Thyroid gland (tissue), 4 donors: ENCODE measurements around the gene ALOX5AP.

Source experiments
- POLR2A ChIP-seq, 2 donors: fragments of 450-650 bp; IDR thresholded peaks; one replicate each; pipeline ENCODE4 v1.6.1; 2017; ENCODE audit warnings: antibody characterized with exemption in 2 of 2, mild to moderate bottlenecking in 2 of 2, moderate library complexity in 1 of 2
- TF ChIP-seq, protein P1 (sequence below), 6 experiments: fragments of 200-600 bp in 3 of 6; fragments of 450-650 bp in 3 of 6; sonication (generic) in 3 of 6; IDR thresholded peaks; one replicate each; pipeline ENCODE4 v1.5.1; 2016 to 2019; ENCODE audit warnings: antibody characterized with exemption in 6 of 6, mild to moderate bottlenecking in 2 of 6, inconsistent platforms in 1 of 6, moderate library complexity in 1 of 6

DNA sequence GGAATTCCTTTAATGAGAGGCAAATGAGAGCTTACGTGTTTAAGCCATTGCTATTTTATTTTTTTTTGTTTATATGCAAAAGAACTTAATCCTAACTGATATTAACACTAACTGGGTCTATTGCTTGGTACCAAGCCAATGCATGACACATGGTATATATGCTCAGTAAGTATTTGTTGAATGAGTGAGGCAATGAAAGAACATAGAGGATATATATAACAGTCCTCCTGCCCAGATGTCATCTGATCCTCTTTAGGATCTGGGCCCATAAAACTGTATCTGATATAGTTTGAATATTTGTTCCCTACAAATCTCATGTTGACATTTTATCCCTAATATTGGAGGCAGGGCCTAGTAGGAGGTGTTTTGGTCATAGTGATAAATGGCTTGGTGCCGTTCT, 13.0 kb upstream of the ALOX5AP start:
- no peak for TF ChIP-seq POLR2A (IDR thresholded peaks at IDR 0.05)
- TF ChIP-seq, protein P1, sequence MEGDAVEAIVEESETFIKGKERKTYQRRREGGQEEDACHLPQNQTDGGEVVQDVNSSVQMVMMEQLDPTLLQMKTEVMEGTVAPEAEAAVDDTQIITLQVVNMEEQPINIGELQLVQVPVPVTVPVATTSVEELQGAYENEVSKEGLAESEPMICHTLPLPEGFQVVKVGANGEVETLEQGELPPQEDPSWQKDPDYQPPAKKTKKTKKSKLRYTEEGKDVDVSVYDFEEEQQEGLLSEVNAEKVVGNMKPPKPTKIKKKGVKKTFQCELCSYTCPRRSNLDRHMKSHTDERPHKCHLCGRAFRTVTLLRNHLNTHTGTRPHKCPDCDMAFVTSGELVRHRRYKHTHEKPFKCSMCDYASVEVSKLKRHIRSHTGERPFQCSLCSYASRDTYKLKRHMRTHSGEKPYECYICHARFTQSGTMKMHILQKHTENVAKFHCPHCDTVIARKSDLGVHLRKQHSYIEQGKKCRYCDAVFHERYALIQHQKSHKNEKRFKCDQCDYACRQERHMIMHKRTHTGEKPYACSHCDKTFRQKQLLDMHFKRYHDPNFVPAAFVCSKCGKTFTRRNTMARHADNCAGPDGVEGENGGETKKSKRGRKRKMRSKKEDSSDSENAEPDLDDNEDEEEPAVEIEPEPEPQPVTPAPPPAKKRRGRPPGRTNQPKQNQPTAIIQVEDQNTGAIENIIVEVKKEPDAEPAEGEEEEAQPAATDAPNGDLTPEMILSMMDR (IDR thresholded peaks at IDR 0.05), result no peak
